Sigmoid colon (tissue), 4 donors: ENCODE measurements around the gene PIKFYVE.

Experiments used
- CTCF ChIP-seq, 4 experiments: fragments of 450-650 bp in 3 of 4; fragments of 200-600 bp in 1 of 4; IDR thresholded peaks; one replicate each; pipeline ENCODE4 v1.5.1; 2016 to 2019; ENCODE audit warnings: antibody characterized with exemption in 4 of 4, mild to moderate bottlenecking in 3 of 4, moderate library complexity in 2 of 4
- EP300 ChIP-seq, 4 donors: sonication (generic); formaldehyde crosslinking; IDR thresholded peaks; one replicate each; pipeline ENCODE4 v1.6.1; 2017; ENCODE audit warnings: antibody characterized with exemption in 4 of 4
- POLR2A ChIP-seq, 2 donors: fragments of 450-650 bp; IDR thresholded peaks; one replicate each; pipeline ENCODE4 v1.6.1; 2016; ENCODE audit warnings: antibody characterized with exemption in 2 of 2, mild to moderate bottlenecking in 2 of 2, moderate library complexity in 2 of 2

GRCh38 chr2:208352644-208353567 is 86.9 kb downstream of the PIKFYVE start:
- TF ChIP-seq CTCF (IDR thresholded peaks at IDR 0.05) (no peak), POLR2A (IDR thresholded peaks at IDR 0.05) (no peak), EP300 (IDR thresholded peaks at IDR 0.05) (no peak)
